ENCODE results near the gene LRRC3.
A peak's percentile ranks its signal among the peaks of the same experiment; 100 is the strongest.

Gene LRRC3

GRCh38 chr21:44480200-44481053, 25.1 kb downstream of the LRRC3 start:
- DNase-seq: no peak

- DNase-seq: no peak
Measured at GRCh38 chr21:44482581-44483287, 27.4 kb downstream of the LRRC3 start.

- DNase-seq: no peak
Measured at GRCh38 chr21:44483288-44484237, 28.3 kb downstream of the LRRC3 start.

GRCh38 chr21:44484498-44485253, 29.4 kb downstream of the LRRC3 start:
- no peak for DNase-seq

- DNase-seq: peak; percentile 64
Measured at GRCh38 chr21:44485254-44485793, 30.0 kb downstream of the LRRC3 start.

GRCh38 chr21:44485796-44486195, 30.5 kb downstream of the LRRC3 start:
- DNase-seq: no peak

- DNase-seq: no peak
Measured at GRCh38 chr21:44486302-44486701, 31.0 kb downstream of the LRRC3 start.

- DNase-seq: peak; percentile 47
Measured at GRCh38 chr21:44487831-44488230, 32.5 kb downstream of the LRRC3 start.

- DNase-seq: no peak
Measured at GRCh38 chr21:44489962-44490361, 34.7 kb downstream of the LRRC3 start.

GRCh38 chr21:44490405-44490804, 35.1 kb downstream of the LRRC3 start:
- no peak for DNase-seq

GRCh38 chr21:44490816-44491215, 35.5 kb downstream of the LRRC3 start:
- no peak for DNase-seq

- no peak for DNase-seq
Measured at GRCh38 chr21:44492567-44493385, 37.5 kb downstream of the LRRC3 start.

GRCh38 chr21:44494418-44494817, 39.1 kb downstream of the LRRC3 start:
- no peak for DNase-seq

- DNase-seq: no peak
Measured at GRCh38 chr21:44494956-44495355, 39.6 kb downstream of the LRRC3 start.

GRCh38 chr21:44495611-44496563, 40.6 kb downstream of the LRRC3 start:
- DNase-seq: no peak

- DNase-seq: no peak
Measured at GRCh38 chr21:44496564-44497550, 41.5 kb downstream of the LRRC3 start.

GRCh38 chr21:44497703-44498126, 42.4 kb downstream of the LRRC3 start:
- DNase-seq: no peak
